Activated CD4-positive, alpha-beta T cell treated with anti-CD3 and anti-CD28 coated beads, Interleukin-10, Interleukin-2, amounts not matched to agents 100 ng/mL and 50 ng/mL, durations not matched to agents 16 hours and 8 hours (primary cell): Measurements from ENCODE around the gene MACC1.
"Not testable (repeated sequence)": the region's sequence is repeated elsewhere in the genome, so short reads cannot be mapped to it uniquely, and the experiment has no call there.

ENCODE experiments used
- DNase-seq: peaks from one replicate; pipeline ENCODE4 v3.0.0-alpha.2; 2020

The MACC1 gene

GRCh38 chr7:20229081-20229480 is 11.9 kb upstream of the MACC1 start:
- no peak for DNase-seq

- DNase-seq: no peak
These were observed 11.5 kb upstream of the MACC1 start for GRCh38 chr7:20228654-20229053.

- no peak for DNase-seq
These were observed 10.2 kb upstream of the MACC1 start for GRCh38 chr7:20227291-20227795.

GRCh38 chr7:20226860-20227259 is 9.7 kb upstream of the MACC1 start:
- DNase-seq: no peak

- no peak for DNase-seq
These were observed 8.2 kb upstream of the MACC1 start for GRCh38 chr7:20225384-20225783.

GRCh38 chr7:20224025-20224424 is 6.8 kb upstream of the MACC1 start:
- DNase-seq: no peak

GRCh38 chr7:20223356-20223755 is 6.2 kb upstream of the MACC1 start:
- DNase-seq: no peak

GRCh38 chr7:20222219-20222828 is 5.1 kb upstream of the MACC1 start:
- DNase-seq: no peak

- peak; percentile 54 for DNase-seq
These were observed 3.9 kb upstream of the MACC1 start for GRCh38 chr7:20220921-20221547.

GRCh38 chr7:20220293-20220761 is 3.1 kb upstream of the MACC1 start:
- no peak for DNase-seq

- DNase-seq: peak; percentile 30
These were observed 2.5 kb upstream of the MACC1 start for GRCh38 chr7:20219446-20220292.

- no peak for DNase-seq
These were observed 1.9 kb upstream of the MACC1 start for GRCh38 chr7:20219062-20219445.

GRCh38 chr7:20218279-20218678 is 1.1 kb upstream of the MACC1 start:
- DNase-seq: no peak

- no peak for DNase-seq
These were observed 663 bp downstream of the MACC1 start for GRCh38 chr7:20216406-20217036.

GRCh38 chr7:20214921-20215669 is 2.1 kb downstream of the MACC1 start:
- no peak for DNase-seq

GRCh38 chr7:20214132-20214531 is 3.1 kb downstream of the MACC1 start:
- no peak for DNase-seq

GRCh38 chr7:20213378-20213777 is 3.8 kb downstream of the MACC1 start:
- DNase-seq: no peak

GRCh38 chr7:20211376-20211775 is 5.8 kb downstream of the MACC1 start:
- no peak for DNase-seq

- DNase-seq: no peak
These were observed 8.4 kb downstream of the MACC1 start for GRCh38 chr7:20208651-20209307.

GRCh38 chr7:20207811-20208210 is 9.4 kb downstream of the MACC1 start:
- DNase-seq: not testable (repeated sequence)

GRCh38 chr7:20206104-20206896 is 10.9 kb downstream of the MACC1 start:
- DNase-seq: no peak
